Activated CD4-positive, CD25-positive, alpha-beta regulatory T cell treated with anti-CD3 and anti-CD28 coated beads, Interleukin-2, amount 50 U/mL, for 72 hours (primary cell): ENCODE results near the gene NDEL1.

Experiments used
- DNase-seq: peaks from one replicate; pipeline ENCODE4 v3.0.0; 2021

The NDEL1 gene

DNA sequence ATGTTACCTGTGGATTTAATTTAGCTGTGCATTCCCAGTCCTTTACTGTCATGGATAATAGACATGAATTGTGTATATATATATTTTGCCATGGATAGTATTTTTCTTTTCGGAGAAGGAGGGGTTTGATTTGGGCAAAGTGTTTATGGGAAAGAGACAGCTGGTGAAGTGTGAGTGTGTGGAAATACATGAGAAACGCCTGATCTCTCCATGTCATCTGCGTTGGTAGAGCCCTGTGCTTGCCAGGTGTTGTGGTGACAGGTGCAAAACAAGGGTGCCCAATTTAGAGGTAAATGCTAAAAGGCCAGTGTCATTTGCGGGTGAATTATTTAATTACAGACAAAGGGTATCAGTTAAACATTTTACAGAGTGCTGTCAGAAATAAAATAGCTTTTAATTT lies 23.4 kb downstream of the NDEL1 start:
- DNase-seq: no peak

GRCh38 chr17:8459831-8460230 lies 24.1 kb downstream of the NDEL1 start:
- no peak for DNase-seq

DNA sequence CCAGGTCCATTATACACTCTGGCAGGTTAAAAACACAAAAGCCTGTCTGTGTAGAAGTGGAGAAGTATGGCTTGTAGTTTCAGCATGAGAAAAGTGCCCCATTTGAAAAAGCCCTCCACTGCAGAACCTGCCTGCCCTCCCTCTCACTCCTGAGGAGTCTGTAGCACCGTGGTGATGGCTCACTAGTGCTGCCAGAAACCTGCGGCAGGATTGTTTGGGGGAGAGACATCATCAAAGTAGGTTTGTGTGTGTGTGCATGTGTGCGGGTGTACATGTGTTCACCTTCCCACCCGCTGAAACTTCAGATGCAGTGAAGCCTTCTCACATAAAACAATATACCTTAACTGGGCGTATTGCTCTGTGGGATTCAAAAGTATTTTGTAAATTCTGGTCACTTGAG lies 26.9 kb downstream of the NDEL1 start:
- no peak for DNase-seq

DNA sequence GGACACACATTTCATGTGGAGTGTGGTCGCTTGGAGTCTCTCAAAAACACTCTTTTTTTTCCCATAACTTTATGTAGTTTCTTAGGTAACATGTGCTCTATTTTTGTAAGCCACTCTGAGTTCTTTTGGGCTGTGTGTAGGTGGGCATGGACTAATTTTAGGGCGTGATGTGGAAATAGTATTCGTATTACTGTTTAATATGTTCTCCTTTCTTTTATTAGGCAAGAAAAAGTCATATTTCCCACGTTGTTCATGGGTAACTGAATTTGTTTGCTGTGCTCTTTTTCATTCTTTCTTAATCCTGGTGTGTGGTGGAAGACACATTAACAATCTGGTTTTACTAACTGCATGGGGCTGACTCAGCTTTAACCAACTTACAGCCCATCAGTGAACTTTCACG lies 27.4 kb downstream of the NDEL1 start:
- no peak for DNase-seq

DNA sequence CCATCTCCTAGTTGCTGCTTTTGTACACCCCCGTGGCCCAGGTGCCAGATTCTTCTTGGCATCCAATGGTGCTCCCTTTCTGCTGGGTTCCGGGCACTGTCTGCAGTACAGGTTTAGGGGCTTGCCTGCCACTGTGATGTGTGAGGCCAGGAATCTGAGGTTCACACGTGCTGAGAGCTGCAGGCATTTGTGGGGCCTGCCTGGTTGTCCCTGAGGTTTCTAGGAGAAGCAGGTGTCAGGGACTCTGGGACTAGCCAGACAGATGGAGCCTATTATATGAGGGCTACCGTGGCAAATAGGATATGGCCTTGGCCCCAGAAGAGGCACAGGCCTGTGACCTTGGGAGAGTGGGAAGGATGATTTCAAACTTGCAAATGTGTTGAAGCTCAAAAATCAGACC lies 29.3 kb downstream of the NDEL1 start:
- DNase-seq: no peak

- no peak for DNase-seq
Observed at GRCh38 chr17:8465356-8465755, 29.7 kb downstream of the NDEL1 start.

GRCh38 chr17:8465759-8466158 lies 30.1 kb downstream of the NDEL1 start:
- DNase-seq: no peak

DNA sequence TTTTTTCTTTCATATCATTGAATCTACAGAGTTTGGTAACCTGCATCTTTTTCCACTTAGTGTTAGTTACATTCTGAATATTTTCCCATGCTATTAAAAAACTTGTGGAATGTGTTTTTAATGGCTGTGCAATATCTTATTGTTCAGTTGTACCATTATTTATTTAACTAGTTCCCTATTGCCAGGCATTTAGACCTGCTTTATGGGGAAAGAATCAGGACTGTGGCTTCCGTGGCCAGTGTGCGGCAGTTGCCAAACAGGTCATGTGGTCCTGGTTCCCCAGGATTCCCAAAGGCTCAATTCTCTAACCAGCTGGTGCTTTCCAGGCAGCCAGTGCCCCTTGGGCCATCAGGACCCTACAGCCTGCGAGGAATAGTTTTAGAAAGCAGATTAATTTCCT lies 30.8 kb downstream of the NDEL1 start:
- DNase-seq: no peak

GRCh38 chr17:8466873-8467272 lies 31.2 kb downstream of the NDEL1 start:
- no peak for DNase-seq

DNA sequence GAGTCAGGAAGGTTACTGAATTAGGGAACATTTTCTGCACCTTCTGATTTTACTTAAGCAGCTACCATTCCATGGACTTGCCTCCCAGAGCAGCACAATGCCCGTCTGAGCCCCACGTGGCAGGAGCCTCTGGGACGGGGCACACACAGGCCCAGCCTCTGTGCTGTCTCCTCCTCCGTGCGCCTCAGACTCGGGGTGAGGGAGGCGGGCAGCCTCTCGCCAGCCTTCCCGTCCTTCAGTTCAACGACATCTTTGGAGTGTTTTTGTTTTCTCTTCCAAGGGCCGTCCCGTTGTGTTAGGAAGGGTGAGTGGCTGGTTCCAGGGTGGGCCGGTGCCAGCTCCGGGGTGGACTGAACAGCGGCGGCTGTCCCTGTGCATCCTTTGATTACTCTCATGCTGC lies 31.8 kb downstream of the NDEL1 start:
- no peak for DNase-seq

- no peak for DNase-seq
Observed at GRCh38 chr17:8468127-8468526, 32.4 kb downstream of the NDEL1 start.

DNA sequence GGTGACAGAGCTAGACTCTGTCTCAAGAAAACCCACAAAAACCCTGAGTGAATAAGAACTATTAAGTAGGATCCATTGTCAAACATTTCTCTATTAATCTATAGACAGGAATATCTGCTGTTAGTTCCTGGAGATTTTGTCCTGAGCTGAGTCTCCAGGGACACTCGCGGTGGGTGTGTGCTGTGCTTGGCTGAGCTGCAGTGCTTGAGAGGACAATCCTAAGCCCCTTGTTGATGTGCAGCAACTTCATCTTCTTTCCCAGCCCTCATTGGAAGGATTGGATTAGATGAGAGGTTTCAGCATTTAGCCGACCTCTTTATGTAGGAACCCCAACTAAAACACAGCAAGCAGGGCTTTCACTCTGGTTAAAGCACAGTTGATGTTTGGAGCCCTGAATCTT lies 33.3 kb downstream of the NDEL1 start:
- no peak for DNase-seq

- no peak for DNase-seq
Observed at GRCh38 chr17:8469964-8470363, 34.3 kb downstream of the NDEL1 start.

DNA sequence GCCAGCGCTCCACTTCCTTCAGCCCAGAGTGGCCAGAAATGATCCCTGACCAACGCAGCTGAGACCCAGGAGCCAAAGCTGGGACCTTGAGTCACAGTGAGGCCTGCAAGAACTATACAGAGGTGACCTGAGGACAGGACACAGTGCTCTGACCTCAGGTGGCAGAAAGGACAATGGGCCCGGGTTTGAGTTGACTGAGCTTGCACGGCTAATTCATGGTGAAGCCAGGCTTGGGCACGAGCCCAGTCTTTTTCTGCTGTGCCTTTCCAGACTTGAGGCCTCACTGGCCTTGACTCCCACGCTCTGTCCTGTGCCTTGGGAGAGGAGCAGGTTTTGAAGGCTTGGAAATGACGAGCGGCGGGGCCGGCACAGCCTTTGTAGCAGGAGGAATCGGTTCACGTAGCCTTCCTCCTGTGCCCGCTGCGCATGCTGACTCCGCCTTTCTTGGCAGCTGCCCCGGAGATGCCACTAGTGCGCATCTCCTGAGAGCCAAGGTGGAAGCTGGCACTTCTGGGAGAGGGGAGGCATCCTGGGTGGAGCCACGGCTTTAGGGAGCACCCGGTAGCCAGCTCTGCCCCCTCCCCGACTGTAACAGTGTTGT lies 34.9 kb downstream of the NDEL1 start:
- DNase-seq: no peak

DNA sequence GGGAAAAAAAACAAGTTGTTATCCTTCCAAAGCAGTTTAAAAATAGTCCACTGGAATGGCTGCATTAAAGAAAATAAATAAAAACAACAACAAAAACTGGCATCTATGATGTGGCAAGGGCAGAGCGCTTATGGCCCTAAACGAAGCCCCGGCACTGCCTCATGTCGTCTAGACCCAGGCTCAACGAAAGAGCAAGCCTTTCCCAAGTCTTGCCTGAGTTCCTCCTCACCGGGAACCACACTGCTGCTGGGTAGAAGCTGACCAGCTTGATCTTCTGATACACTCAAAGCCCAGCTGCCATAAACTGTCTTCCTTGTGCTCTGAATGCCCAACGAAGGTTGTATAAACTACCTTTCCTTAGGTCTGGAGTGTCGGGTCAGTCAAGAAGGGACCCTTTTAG lies 37.0 kb downstream of the NDEL1 start:
- no peak for DNase-seq

GRCh38 chr17:8473451-8474192 lies 37.9 kb downstream of the NDEL1 start:
- no peak for DNase-seq

DNA sequence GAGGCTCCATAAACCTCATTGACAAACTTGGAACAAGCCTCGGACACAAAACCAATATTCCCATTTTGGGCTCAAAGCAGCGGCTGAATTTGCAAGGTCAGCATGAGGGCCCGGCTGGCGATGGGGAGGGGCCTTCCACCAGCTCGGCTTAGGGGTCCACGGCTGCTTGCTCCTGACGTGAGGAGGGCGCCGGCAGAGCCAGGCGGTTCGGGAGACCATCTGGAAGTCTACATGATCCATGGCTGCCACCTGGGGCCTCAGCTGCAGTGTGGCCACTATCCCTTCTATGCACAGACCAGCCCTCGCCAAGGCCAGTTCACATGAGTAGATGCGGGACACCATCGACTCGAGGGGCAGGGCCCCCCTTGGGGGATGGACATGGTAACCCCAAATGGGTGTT lies 39.1 kb downstream of the NDEL1 start:
- no peak for DNase-seq

- DNase-seq: no peak
Observed at GRCh38 chr17:8475227-8475626, 39.5 kb downstream of the NDEL1 start.

DNA sequence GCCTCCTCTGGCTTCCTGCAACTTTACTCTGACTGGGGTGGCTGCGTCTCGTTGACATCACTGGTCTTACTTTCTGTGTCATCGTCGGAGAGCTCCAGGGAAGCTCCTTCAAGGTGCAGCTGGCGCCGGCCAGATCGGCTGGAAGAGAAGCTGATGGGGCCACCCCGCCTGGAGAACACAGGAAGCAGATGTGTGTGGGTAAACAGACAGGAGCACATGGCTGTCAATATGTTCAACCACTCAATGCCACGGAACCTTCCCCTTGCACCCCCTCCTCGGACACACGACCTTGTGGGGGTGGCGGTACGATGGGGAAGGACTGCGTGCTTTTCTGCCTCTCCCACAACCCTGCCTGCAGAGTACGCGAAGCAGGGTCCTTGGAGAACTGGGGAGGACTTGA lies 40.1 kb downstream of the NDEL1 start:
- no peak for DNase-seq

GRCh38 chr17:8476741-8477140 lies 41.1 kb downstream of the NDEL1 start:
- no peak for DNase-seq

DNA sequence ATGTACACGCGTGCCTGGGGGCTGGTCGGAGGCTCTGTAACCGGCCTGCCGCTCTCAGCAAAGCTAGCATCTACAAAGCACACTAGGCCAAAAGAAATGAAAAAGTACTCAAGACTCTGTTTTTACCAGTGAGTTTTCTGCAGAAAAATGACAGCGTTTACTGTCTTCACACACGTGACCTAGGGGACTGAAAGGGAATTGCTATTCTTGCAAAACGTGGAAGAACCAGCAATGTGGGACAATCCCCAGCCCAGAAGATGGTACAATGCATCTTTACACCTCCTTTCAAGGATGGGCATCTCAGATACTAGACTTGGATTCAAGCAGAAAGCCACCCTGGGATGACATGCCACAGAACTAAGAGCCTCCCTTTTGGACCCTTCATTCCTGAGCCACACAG lies 41.5 kb downstream of the NDEL1 start:
- DNase-seq: no peak

- DNase-seq: no peak
Observed at GRCh38 chr17:8477715-8478441, 42.2 kb downstream of the NDEL1 start.

DNA sequence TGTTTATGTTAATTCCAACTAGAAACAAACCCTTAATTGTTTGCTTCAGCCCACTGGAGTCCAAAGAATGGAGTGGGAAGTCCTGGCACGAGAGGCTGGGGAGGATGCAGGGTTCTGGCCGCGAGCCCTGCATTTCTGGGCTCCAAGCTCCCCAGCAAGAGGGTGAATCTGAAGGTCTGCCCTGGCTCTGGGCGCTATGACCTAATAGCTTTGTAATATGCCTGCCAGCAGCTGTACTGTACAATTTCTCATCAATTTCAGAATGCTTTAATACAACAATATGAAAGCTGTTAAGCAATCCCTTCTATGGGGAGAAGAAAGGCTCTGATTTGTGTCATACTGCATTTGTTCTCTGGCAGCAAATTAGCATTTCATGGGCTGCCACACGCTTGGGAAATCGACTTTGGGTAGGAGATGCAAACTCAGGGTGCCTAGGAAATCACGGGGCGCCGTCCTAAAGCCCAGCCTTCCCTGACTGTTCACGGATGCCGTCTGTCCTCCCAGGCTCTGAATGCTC lies 43.8 kb downstream of the NDEL1 start:
- DNase-seq: no peak
